Rectal smooth muscle tissue (tissue), 1 donor: ENCODE results near the gene MRPL55.

Experiments
- H3K27ac ChIP-seq: one replicate; pipeline ENCODE4 v1.7.0; 2013; ENCODE audit warnings: low read depth, low read length, inconsistent platforms
- H3K27me3 ChIP-seq: one replicate; pipeline ENCODE4 v1.7.0; 2013; ENCODE audit warnings: low read length; ENCODE audit not compliant: control insufficient read depth, insufficient read depth
- H3K36me3 ChIP-seq: one replicate; pipeline ENCODE4 v1.7.0; 2013; ENCODE audit warnings: low read length; ENCODE audit not compliant: control insufficient read depth, insufficient read depth
- H3K4me1 ChIP-seq: one replicate; pipeline ENCODE4 v1.7.0; 2013; ENCODE audit warnings: low read length; ENCODE audit not compliant: control insufficient read depth, insufficient read depth
- H3K4me3 ChIP-seq: one replicate; pipeline ENCODE4 v1.7.0; 2013; ENCODE audit warnings: low read length
- H3K9ac ChIP-seq: one replicate; pipeline ENCODE4 v1.7.0; 2013; ENCODE audit warnings: low read length

The MRPL55 gene

GRCh38 chr1:228151180-228151925 lies 42.3 kb upstream of the MRPL55 start:
- Histone ChIP-seq H3K36me3 (peaks cover 11% of the 10 kb centered on the region), H3K9ac (peak overlapping the region; percentile 59), H3K4me3 (peak overlapping the region; percentile 40), H3K4me1 (peaks cover 31% of the 10 kb centered on the region), H3K27me3 (no peaks in the 10 kb centered on the region), H3K27ac (peak overlapping the region; percentile 97)

GRCh38 chr1:228150461-228151179 lies 41.5 kb upstream of the MRPL55 start:
- Histone ChIP-seq H3K27me3 (no peaks in the 10 kb centered on the region), H3K4me1 (peaks cover 31% of the 10 kb centered on the region), H3K36me3 (peaks cover 18% of the 10 kb centered on the region), H3K27ac (peak overlapping the region; percentile 97), H3K9ac (peak overlapping the region; percentile 72), H3K4me3 (peak overlapping the region; percentile 51)

DNA sequence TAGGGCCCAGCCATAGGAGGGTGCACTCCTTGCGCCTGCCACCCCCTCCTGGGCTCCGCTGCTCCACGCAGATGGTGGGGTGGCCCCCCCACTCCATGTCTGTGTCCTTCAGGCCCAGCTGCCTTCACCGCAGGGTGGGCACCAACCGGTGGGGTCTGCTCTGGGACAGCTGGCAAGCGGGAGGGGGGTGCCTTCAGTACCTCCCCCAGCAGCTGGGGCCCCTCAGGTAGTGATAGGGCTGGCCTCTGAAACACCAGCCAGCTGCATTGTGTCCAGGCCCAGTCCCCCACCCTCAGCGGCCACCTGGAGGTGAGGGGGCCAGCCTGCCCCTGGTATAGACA lies 41.0 kb upstream of the MRPL55 start:
- peak overlapping the region; percentile 97 for H3K27ac ChIP-seq
- peaks cover 31% of the 10 kb centered on the region for H3K4me1 ChIP-seq
- peaks cover 21% of the 10 kb centered on the region for H3K36me3 ChIP-seq
- H3K4me3 ChIP-seq = peak overlapping the region; percentile 51
- no peaks in the 10 kb centered on the region for H3K27me3 ChIP-seq
- H3K9ac ChIP-seq = peak overlapping the region; percentile 72

DNA sequence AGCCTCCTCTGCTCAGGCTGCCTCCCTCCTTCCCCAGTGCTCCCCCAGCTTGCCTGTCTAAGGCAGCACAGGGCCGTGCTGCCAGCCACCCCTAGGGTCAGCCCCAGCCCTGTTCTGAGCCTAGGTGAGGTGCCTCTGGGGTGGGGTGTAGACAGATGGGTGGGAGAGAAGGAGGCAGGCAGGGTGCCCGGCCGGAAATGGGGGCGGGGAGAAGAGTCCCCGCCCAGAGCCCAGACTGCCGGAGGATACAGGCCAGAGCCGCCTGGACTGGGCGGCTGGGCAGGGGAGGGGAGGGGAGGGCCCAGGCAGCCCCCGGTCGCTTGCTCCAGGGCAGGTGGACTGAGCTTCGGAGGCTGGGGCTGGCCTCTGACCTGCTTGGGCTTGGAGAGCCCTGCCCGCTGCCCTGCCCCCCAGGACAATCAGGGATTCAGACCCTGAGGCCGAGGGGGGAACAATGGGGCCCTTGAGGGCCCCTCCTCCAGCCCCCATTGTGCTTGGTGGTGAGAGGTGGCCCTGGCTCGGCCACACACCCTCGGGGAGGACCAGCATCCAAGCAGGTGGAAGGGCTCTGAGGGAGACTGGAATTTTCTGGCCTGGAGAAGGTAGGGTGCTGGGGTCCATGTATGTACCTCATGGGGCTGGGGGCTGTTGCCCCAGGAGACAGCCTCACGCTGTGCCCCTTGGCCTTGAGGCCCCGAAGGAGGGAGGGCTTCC lies 40.5 kb upstream of the MRPL55 start, which contains the start of gene GJC2:
Gene GJC2 (plus strand): TSS at position 525 of the 714 bp plus-strand sequence. CDS start 7,829 bp downstream, outside the sequence.
- H3K4me3 ChIP-seq = peak within 1 kb of the TSS; percentile 51
- no peaks in the 10 kb centered on the region for H3K27me3 ChIP-seq
- H3K36me3 ChIP-seq = peaks cover 21% of the 10 kb centered on the region
- H3K9ac ChIP-seq = peak within 1 kb of the TSS; percentile 72
- H3K27ac ChIP-seq = peak within 1 kb of the TSS; percentile 97
- H3K4me1 ChIP-seq = peaks cover 31% of the 10 kb centered on the region

- H3K27ac ChIP-seq = peak overlapping the region; percentile 97
- no peak overlapping the region for H3K9ac ChIP-seq
- peaks cover 31% of the 10 kb centered on the region for H3K4me1 ChIP-seq
- H3K4me3 ChIP-seq = no peak overlapping the region
- H3K36me3 ChIP-seq = peaks cover 21% of the 10 kb centered on the region
- H3K27me3 ChIP-seq = no peaks in the 10 kb centered on the region
Observed at GRCh38 chr1:228148935-228149405, 39.9 kb upstream of the MRPL55 start.

GRCh38 chr1:228148196-228148861 lies 39.2 kb upstream of the MRPL55 start:
- peaks cover 21% of the 10 kb centered on the region for H3K36me3 ChIP-seq
- no peak overlapping the region for H3K9ac ChIP-seq
- peaks cover 31% of the 10 kb centered on the region for H3K4me1 ChIP-seq

GRCh38 chr1:228147768-228148167 lies 38.7 kb upstream of the MRPL55 start:
- Histone ChIP-seq H3K4me3 (no peak overlapping the region), H3K27ac (no peak overlapping the region), H3K27me3 (no peaks in the 10 kb centered on the region), H3K4me1 (peaks cover 31% of the 10 kb centered on the region), H3K36me3 (peaks cover 21% of the 10 kb centered on the region), H3K9ac (no peak overlapping the region)

More at GRCh38 chr1:228148196-228148861, 39.2 kb upstream of the MRPL55 start:
- no peak overlapping the region for H3K27ac ChIP-seq
- H3K27me3 ChIP-seq = no peaks in the 10 kb centered on the region
- no peak overlapping the region for H3K4me3 ChIP-seq

DNA sequence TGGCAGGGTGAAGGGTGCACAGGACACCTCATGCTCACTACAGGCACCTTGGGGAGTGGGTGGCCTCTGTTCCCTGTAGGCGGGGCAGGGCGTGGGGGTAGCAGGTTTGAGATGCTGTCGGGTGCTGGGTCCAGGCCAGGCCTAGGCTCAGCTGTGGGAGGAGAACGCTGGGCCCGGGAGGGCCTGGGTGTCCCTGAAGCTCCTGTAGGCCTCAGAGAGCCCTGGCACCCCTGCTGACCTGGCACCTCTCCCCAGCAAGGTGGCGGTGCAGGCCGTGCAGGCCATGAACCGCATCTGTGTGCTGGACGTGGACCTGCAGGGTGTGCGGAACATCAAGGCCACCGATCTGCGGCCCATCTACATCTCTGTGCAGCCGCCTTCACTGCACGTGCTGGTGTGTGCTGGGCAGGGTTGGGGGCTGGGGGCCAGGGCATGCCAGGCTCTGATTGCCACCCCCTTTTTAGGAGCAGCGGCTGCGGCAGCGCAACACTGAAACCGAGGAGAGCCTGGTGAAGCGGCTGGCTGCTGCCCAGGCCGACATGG lies 38.1 kb upstream of the MRPL55 start:
- Histone ChIP-seq H3K9ac (no peak overlapping the region), H3K27ac (no peak overlapping the region), H3K4me1 (peaks cover 33% of the 10 kb centered on the region), H3K27me3 (no peaks in the 10 kb centered on the region), H3K36me3 (peaks cover 21% of the 10 kb centered on the region), H3K4me3 (no peak overlapping the region)

- Histone ChIP-seq H3K27me3 (no peaks in the 10 kb centered on the region), H3K27ac (no peak overlapping the region), H3K36me3 (peaks cover 21% of the 10 kb centered on the region), H3K4me1 (peaks cover 34% of the 10 kb centered on the region), H3K9ac (no peak overlapping the region), H3K4me3 (no peak overlapping the region)
Observed at GRCh38 chr1:228146417-228147150, 37.5 kb upstream of the MRPL55 start.

- Histone ChIP-seq H3K4me1 (peaks cover 33% of the 10 kb centered on the region), H3K27ac (no peak overlapping the region), H3K4me3 (no peak overlapping the region), H3K36me3 (peaks cover 21% of the 10 kb centered on the region), H3K9ac (no peak overlapping the region), H3K27me3 (no peaks in the 10 kb centered on the region)
Observed at GRCh38 chr1:228145463-228146416, 36.6 kb upstream of the MRPL55 start.
